IMR-90 (cell line): ENCODE results near the gene TEDC1. TPM values are rescaled to one million over a fixed set of nuclear protein-coding genes. Genes with fewer than 3 reads are reported as not detected.

Source experiments
- ATAC-seq: fragments of 200-7000 bp; cut with Tn5 transposase; 2 replicates; pipeline ENCODE4 v1.9.1; 2020; ENCODE audit warnings: low read depth, mild to moderate bottlenecking, moderate library complexity
- BruUV-seq: library from RNA; stranded (reverse); fragments of 400-500 nt; replicated peaks from 2 replicates; lab custom pipeline; 2021; lab: Mats Ljungman, UMichigan
- CTCF ChIA-PET: fragments of 300-600 bp; formaldehyde crosslinking; extraction: SDS; loops from one replicate; lab custom pipeline; 2021; ENCODE audit warnings: antibody characterized with exemption; lab: Yijun Ruan, JAX
- POLR2A ChIA-PET: fragments of 300-600 bp; sonication (Branson Sonifier 250); formaldehyde crosslinking; loops from one replicate; lab custom pipeline; 2022; ENCODE audit warnings: antibody characterized with exemption; ENCODE audit not compliant: unreplicated experiment; lab: Charles Lee
- DNase-seq: peaks from one replicate; pipeline ENCODE4 v3.0.0; 2013
- H2AFZ ChIP-seq: replicated peaks from 2 replicates; pipeline ENCODE3; 2013; ENCODE audit warnings: low read length, mild to moderate bottlenecking; ENCODE audit not compliant: poor library complexity
- H2AK5ac ChIP-seq: 2 replicates; pipeline ENCODE4 v1.6.1; 2013; ENCODE audit warnings: low read depth, low read length, inconsistent platforms
- H2AK9ac ChIP-seq: replicated peaks from 2 replicates; pipeline ENCODE3; 2013; ENCODE audit warnings: mild to moderate bottlenecking, low read depth, low read length, moderate library complexity; ENCODE audit not compliant: poor library complexity
- H2BK120ac ChIP-seq: 2 replicates; pipeline ENCODE4 v1.6.1; 2013; ENCODE audit warnings: low read depth, low read length, inconsistent platforms
- H2BK15ac ChIP-seq: 3 replicates; pipeline ENCODE4 v1.6.1; 2013; ENCODE audit warnings: low read depth, low read length, inconsistent platforms
- H2BK20ac ChIP-seq: 2 replicates; pipeline ENCODE4 v1.6.1; 2013; ENCODE audit warnings: low read depth, mild to moderate bottlenecking, inconsistent platforms, low read length, moderate library complexity
- H2BK5ac ChIP-seq: 2 replicates; pipeline ENCODE4 v1.6.1; 2013; ENCODE audit warnings: mild to moderate bottlenecking, low read depth, low read length, inconsistent platforms; ENCODE audit not compliant: poor library complexity, severe bottlenecking
- H3K14ac ChIP-seq: replicated peaks from 2 replicates; pipeline ENCODE4 v1.6.1; 2013; ENCODE audit warnings: low read depth, low read length, inconsistent platforms
- H3K18ac ChIP-seq: 2 replicates; pipeline ENCODE4 v1.6.1; 2013; ENCODE audit warnings: low read depth, low read length, control low read depth
- H3K23ac ChIP-seq: 2 replicates; pipeline ENCODE4 v1.6.1; 2013; ENCODE audit warnings: low read depth, low read length, inconsistent platforms
- H3K27ac ChIP-seq: 2 replicates; pipeline ENCODE4 v1.5.1; 2013; ENCODE audit warnings: mild to moderate bottlenecking, control low read depth, low read length; ENCODE audit not compliant: insufficient read depth
- H3K27me3 ChIP-seq: 2 replicates; pipeline ENCODE4 v1.6.1; 2013; ENCODE audit warnings: low read length; ENCODE audit not compliant: control insufficient read depth, insufficient read depth
- H3K36me3 ChIP-seq: 2 replicates; pipeline ENCODE4 v1.6.1; 2013; ENCODE audit warnings: low read length, mixed read lengths; ENCODE audit not compliant: control insufficient read depth, insufficient read depth
- H3K4ac ChIP-seq: 2 replicates; pipeline ENCODE4 v1.6.1; 2013; ENCODE audit warnings: low read depth, low read length, inconsistent platforms
- H3K4me1 ChIP-seq: 2 replicates; pipeline ENCODE4 v1.6.1; 2013; ENCODE audit warnings: low read length, mixed read lengths; ENCODE audit not compliant: control insufficient read depth, insufficient read depth
- H3K4me2 ChIP-seq: 2 replicates; pipeline ENCODE4 v1.6.1; 2013; ENCODE audit warnings: low read depth, mild to moderate bottlenecking, control low read depth, low read length, moderate library complexity
- H3K4me3 ChIP-seq: 2 replicates; pipeline ENCODE4 v1.5.1; 2013; ENCODE audit warnings: low read depth, mild to moderate bottlenecking, control low read depth, low read length, moderate library complexity; ENCODE audit not compliant: insufficient read depth
- H3K56ac ChIP-seq: 2 replicates; pipeline ENCODE4 v1.6.1; 2013; ENCODE audit warnings: low read length, inconsistent platforms; ENCODE audit not compliant: insufficient read depth; ENCODE audit errors: extremely low read depth
- H3K79me1 ChIP-seq, 2 experiments: 2 replicates each; pipeline ENCODE4 v1.6.1; 2013; ENCODE audit warnings: low read length in 2 of 2, inconsistent platforms in 1 of 2, low read depth in 1 of 2
- H3K9ac ChIP-seq: 2 replicates; pipeline ENCODE4 v1.6.1; 2013; ENCODE audit warnings: low read depth, low read length, control low read depth
- H3K9me1 ChIP-seq: 2 replicates; pipeline ENCODE4 v1.6.1; 2013; ENCODE audit warnings: low read length, inconsistent platforms; ENCODE audit not compliant: insufficient read depth
- H3K9me3 ChIP-seq: 2 replicates; pipeline ENCODE4 v1.6.1; 2013; ENCODE audit warnings: low read length; ENCODE audit not compliant: control insufficient read depth, insufficient read depth
- H4K20me1 ChIP-seq: 2 replicates; pipeline ENCODE4 v1.6.1; 2013; ENCODE audit warnings: low read length, inconsistent platforms; ENCODE audit not compliant: insufficient read depth
- H4K5ac ChIP-seq: 2 replicates; pipeline ENCODE4 v1.6.1; 2013; ENCODE audit warnings: mild to moderate bottlenecking, low read depth, low read length, control low read depth
- H4K8ac ChIP-seq, 2 experiments: 2 replicates each; pipeline ENCODE4 v1.6.1; 2013; ENCODE audit warnings: low read depth in 2 of 2, low read length in 2 of 2, control low read depth in 1 of 2, inconsistent platforms in 1 of 2
- H4K91ac ChIP-seq: 2 replicates; pipeline ENCODE4 v1.6.1; 2013; ENCODE audit warnings: low read depth, low read length, inconsistent platforms; ENCODE audit not compliant: insufficient read depth
- WGBS, 2 experiments: methylation state at CpG; one replicate each; pipeline versions ENCODE4 v1.1.5 to v1.1.7; 2013; ENCODE audit warnings: missing lambda C conversion rate in 2 of 2; ENCODE audit not compliant: insufficient read length in 1 of 2; ENCODE audit errors: extremely low coverage in 2 of 2; 5-methylcytosine and 5-hydroxymethylcytosine counted together
- dilution Hi-C: fragments of 300-500 bp; cut with HindIII; formaldehyde crosslinking; loops from one replicate; pipeline ENCODE4 v1.14.3; 2018; ENCODE audit warnings: low sequenced_read_pairs; ENCODE audit not compliant: unreplicated experiment
- in situ Hi-C: fragments of 300-500 bp; cut with MboI; formaldehyde crosslinking; loops from 3 replicates; pipeline ENCODE4 v1.14.3; 2019; ENCODE audit warnings: low sequenced_read_pairs, inconsistent platforms, mixed read lengths
- intact Hi-C: fragments of 100-400 bp; cut with micrococcal nuclease; formaldehyde crosslinking; loops from 2 replicates; pipeline ENCODE4 v1.10.0; 2022
- polyA plus RNA-seq, 3 experiments: library from polyadenylated mRNA; depleted of rRNA; stranded (reverse); fragments of >200 nt; gene quantifications; 2 replicates each; pipeline ENCODE4 v1.2.3, GENCODE V29; 2012; ENCODE audit warnings: low replicate concordance in 1 of 3
- total RNA-seq: library from RNA; depleted of rRNA; stranded (reverse); fragments of >200 nt; gene quantifications from 2 replicates; pipeline ENCODE4 v1.2.3, GENCODE V29; 2012
- TF ChIP-seq, protein P1 (sequence below): fragments of 150-350 bp; IDR thresholded peaks from 2 replicates; pipeline ENCODE4 v1.6.1; 2016; ENCODE audit warnings: low read depth, mild to moderate bottlenecking, low read length, moderate library complexity, borderline replicate concordance
- TF ChIP-seq, protein P2 (sequence below): fragments of 150-350 bp; IDR thresholded peaks from 2 replicates; pipeline ENCODE4 v1.6.1; 2017; ENCODE audit warnings: mild to moderate bottlenecking, antibody characterized with exemption, low read length, low read depth

Gene TEDC1
- total and polyA plus RNA-seq, 2 of the 4 experiments (the other 2 are of a cell fraction), result 5.7 to 6.4 TPM

DNA sequence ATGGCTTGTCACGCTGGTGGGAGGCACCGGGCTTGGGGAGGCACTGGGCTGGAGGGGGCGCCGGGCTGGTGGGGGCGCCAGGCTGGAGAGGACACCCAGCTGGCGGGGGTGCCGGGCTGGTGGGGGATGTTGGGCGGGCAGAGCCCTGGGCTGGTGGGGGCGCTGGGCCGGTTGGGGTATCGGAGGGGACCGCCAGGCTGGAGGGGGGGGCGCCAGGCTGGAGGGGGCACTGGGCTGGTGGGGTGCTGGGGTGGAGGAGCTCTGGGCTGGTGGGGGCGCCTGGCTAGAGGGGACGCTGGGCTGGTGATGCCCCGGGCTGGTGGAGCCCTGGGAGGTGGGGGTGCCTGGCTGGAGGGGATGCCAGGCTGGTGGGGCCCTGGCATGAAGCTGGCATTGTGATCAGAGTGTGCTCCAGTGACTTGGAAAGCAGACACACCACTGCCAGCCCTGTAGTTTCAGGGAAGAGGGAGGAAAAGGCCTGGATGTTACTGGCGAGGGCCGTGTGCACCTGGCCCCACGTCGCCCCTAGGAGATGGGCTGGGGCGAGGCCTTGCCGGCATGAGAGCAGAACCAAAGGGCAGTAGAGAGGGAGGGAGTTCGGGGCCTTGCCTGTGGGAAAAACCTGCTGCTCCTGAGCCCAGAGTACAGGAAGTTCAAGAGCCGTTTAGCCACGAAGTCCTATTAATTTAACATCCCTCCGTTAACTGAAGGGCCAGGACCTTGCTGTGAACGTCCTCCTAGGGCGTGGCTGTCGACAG lies 13.1 kb downstream of the TEDC1 start:
- dilution Hi-C loops, result no loop called here

More for the DNA sequence above, 13.1 kb downstream of the TEDC1 start:
- no peak overlapping the region for H3K23ac ChIP-seq
- DNase-seq, result no peak
- intact Hi-C loops, result no loop called here
- 67% methylated on average over 3 of the region's 29 CpGs; no CpG with 5 or more reads in 1 of the 2 experiments for WGBS, 2 experiments
- no peak overlapping the region for H2BK5ac ChIP-seq
- ChIA-PET POLR2A (no interaction called here), CTCF (interaction anchor here (0.5 kb wide), 1 partner anchor 491 kb away, joined by 3 read pairs; no protein-coding TSS in a partner anchor)
- H4K8ac ChIP-seq, result no peak overlapping the region
- H3K9me1 ChIP-seq, result no peaks in the 10 kb centered on the region
- H4K91ac ChIP-seq, result no peak overlapping the region
- H3K56ac ChIP-seq, result no peak overlapping the region
- H3K9me3 ChIP-seq, result no peaks in the 10 kb centered on the region
- BruUV-seq, result no TSS peak
- no peaks in the 10 kb centered on the region for H3K79me1 ChIP-seq
- no peak overlapping the region for H2BK120ac ChIP-seq
- in situ Hi-C loops, result no loop called here
- no peak overlapping the region for H2BK20ac ChIP-seq
- H3K4me3 ChIP-seq, result no peak overlapping the region
- TF ChIP-seq, protein P1, sequence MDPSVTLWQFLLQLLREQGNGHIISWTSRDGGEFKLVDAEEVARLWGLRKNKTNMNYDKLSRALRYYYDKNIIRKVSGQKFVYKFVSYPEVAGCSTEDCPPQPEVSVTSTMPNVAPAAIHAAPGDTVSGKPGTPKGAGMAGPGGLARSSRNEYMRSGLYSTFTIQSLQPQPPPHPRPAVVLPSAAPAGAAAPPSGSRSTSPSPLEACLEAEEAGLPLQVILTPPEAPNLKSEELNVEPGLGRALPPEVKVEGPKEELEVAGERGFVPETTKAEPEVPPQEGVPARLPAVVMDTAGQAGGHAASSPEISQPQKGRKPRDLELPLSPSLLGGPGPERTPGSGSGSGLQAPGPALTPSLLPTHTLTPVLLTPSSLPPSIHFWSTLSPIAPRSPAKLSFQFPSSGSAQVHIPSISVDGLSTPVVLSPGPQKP, result no peak
- TF ChIP-seq, protein P2, sequence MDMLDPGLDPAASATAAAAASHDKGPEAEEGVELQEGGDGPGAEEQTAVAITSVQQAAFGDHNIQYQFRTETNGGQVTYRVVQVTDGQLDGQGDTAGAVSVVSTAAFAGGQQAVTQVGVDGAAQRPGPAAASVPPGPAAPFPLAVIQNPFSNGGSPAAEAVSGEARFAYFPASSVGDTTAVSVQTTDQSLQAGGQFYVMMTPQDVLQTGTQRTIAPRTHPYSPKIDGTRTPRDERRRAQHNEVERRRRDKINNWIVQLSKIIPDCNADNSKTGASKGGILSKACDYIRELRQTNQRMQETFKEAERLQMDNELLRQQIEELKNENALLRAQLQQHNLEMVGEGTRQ, result no peak
- peaks cover 9% of the 10 kb centered on the region for H3K27me3 ChIP-seq
- H4K20me1 ChIP-seq, result no peaks in the 10 kb centered on the region
- H3K18ac ChIP-seq, result no peak overlapping the region
- H2AK5ac ChIP-seq, result no peak overlapping the region
- no peak overlapping the region for H3K4me2 ChIP-seq
- H4K5ac ChIP-seq, result no peak overlapping the region
- H3K4ac ChIP-seq, result no peak overlapping the region
- H2AFZ ChIP-seq, result no peak overlapping the region
- no peaks in the 10 kb centered on the region for H3K4me1 ChIP-seq
- no peak overlapping the region for H3K27ac ChIP-seq
- H3K36me3 ChIP-seq, result no peaks in the 10 kb centered on the region
- H2BK15ac ChIP-seq, result no peak overlapping the region
- no peak overlapping the region for H2AK9ac ChIP-seq
- no peak for ATAC-seq
- no peak overlapping the region for H3K9ac ChIP-seq
- H3K14ac ChIP-seq, result no peak overlapping the region
